ENCODE data around the gene SRR. TPM values are rescaled to one million over a fixed set of nuclear protein-coding genes. Genes with fewer than 3 reads are reported as not detected.

SRR gene
- total RNA-seq, 4 donors from 2014 or later: 2.1 to 27.2 (median 5.5) TPM

DNA sequence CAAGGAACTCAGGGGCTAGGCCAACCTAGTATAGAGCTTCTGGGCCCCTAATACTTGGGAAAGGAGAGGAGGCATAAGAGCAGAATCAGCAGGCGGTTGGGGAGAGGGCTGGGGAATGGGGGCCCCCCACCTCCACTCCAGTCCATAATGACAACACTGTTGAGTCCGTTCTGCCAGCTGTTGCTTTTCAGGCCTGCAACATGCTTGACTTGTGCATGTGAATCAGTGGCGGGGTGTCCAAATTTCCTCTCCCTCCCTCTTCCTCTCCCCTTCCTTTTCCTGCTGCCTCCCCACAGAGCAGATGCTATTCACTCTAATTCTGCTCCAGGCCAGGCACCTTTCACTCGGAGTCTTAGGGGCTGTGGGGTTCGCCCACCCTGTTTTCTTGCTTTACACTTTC is 65.3 kb downstream of the SRR start:
- TF ChIP-seq, protein P1, sequence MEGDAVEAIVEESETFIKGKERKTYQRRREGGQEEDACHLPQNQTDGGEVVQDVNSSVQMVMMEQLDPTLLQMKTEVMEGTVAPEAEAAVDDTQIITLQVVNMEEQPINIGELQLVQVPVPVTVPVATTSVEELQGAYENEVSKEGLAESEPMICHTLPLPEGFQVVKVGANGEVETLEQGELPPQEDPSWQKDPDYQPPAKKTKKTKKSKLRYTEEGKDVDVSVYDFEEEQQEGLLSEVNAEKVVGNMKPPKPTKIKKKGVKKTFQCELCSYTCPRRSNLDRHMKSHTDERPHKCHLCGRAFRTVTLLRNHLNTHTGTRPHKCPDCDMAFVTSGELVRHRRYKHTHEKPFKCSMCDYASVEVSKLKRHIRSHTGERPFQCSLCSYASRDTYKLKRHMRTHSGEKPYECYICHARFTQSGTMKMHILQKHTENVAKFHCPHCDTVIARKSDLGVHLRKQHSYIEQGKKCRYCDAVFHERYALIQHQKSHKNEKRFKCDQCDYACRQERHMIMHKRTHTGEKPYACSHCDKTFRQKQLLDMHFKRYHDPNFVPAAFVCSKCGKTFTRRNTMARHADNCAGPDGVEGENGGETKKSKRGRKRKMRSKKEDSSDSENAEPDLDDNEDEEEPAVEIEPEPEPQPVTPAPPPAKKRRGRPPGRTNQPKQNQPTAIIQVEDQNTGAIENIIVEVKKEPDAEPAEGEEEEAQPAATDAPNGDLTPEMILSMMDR (IDR thresholded peaks at IDR 0.05): no peak
- no peak for TF ChIP-seq POLR2A (IDR thresholded peaks at IDR 0.05)
- H3K36me3 ChIP-seq: peaks cover 0 to 43% (median 0%) of the 10 kb centered on the region in 3 donors

DNA sequence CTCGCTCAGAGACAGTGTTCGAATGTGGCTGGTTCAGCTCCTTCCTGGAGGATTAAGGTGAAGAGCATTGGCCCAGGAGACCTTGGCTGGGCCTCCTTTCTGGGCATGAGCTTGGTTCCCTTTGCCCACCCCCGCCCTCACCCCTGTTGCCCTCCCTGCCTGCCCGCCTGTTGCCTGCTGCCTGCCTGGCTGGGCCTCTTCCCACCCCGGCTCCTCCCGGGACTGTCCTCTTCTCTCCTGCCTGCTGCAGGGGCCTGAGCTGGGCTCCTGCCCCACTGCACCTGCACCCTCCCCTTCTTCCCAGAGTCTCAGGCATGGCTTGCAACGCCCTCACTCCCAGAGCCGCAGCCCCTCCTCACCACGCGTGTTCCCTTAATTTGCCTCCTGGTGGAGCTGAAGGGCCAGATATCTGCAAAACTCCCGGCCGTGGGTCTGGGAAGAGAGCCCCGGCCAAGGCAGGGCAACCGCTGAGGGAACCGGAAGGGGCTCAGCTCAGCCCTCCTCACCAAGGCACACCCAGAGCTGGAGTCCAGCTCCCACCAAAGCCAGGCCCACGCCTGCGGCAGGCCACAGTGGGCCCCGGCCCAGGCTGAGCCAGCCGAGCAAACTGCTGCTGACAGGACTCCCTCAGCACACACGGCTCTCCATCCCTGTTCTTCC is 65.9 kb downstream of the SRR start:
- peaks cover 0 to 41% (median 0%) of the 10 kb centered on the region in 3 donors for H3K36me3 ChIP-seq
- H3K27ac ChIP-seq: no peak overlapping the region

More for the DNA sequence above, 65.3 kb downstream of the SRR start:
- Histone ChIP-seq H3K27me3 (no peaks in the 10 kb centered on the region), H3K4me1 (no peaks in the 10 kb centered on the region), H3K9me3 (no peaks in the 10 kb centered on the region), H3K27ac (no peak overlapping the region), H3K4me3 (no peak overlapping the region)
- no peak for DNase-seq

DNA sequence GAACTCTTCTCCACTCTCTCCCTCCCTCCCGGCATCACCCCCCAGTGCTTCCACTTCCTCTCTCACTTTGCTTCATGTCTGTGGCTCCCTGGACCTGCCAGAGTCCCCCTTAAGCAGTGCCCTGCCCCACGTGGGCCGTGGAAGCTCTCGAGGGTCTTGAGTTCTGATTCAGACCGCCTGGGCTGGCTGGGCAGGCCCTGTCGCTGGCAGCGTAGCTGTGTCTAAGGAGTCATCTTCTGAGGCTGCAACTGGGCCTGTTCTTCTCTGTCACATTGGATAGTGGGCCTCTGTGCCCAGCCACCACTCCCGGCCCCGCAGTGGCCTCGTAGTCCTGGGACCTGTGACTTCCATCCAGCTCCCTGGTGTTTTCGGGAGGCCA is 66.5 kb downstream of the SRR start:
- Histone ChIP-seq H3K4me1 (no peaks in the 10 kb centered on the region), H3K27ac (no peak overlapping the region), H3K36me3 (peaks cover 0 to 43% (median 0%) of the 10 kb centered on the region in 3 donors), H3K27me3 (no peaks in the 10 kb centered on the region), H3K4me3 (no peak overlapping the region), H3K9me3 (no peaks in the 10 kb centered on the region)
- TF ChIP-seq POLR2A (IDR thresholded peaks at IDR 0.05): no peak
- TF ChIP-seq, protein P1 (IDR thresholded peaks at IDR 0.05): no peak
- DNase-seq: no peak

More for the DNA sequence above, 65.9 kb downstream of the SRR start:
- Histone ChIP-seq H3K27me3 (no peaks in the 10 kb centered on the region), H3K4me3 (no peak overlapping the region), H3K9me3 (no peaks in the 10 kb centered on the region), H3K4me1 (no peaks in the 10 kb centered on the region)
- no peak for DNase-seq
- TF ChIP-seq POLR2A (IDR thresholded peaks at IDR 0.05): no peak
- TF ChIP-seq, protein P1 (IDR thresholded peaks at IDR 0.05): no peak

DNA sequence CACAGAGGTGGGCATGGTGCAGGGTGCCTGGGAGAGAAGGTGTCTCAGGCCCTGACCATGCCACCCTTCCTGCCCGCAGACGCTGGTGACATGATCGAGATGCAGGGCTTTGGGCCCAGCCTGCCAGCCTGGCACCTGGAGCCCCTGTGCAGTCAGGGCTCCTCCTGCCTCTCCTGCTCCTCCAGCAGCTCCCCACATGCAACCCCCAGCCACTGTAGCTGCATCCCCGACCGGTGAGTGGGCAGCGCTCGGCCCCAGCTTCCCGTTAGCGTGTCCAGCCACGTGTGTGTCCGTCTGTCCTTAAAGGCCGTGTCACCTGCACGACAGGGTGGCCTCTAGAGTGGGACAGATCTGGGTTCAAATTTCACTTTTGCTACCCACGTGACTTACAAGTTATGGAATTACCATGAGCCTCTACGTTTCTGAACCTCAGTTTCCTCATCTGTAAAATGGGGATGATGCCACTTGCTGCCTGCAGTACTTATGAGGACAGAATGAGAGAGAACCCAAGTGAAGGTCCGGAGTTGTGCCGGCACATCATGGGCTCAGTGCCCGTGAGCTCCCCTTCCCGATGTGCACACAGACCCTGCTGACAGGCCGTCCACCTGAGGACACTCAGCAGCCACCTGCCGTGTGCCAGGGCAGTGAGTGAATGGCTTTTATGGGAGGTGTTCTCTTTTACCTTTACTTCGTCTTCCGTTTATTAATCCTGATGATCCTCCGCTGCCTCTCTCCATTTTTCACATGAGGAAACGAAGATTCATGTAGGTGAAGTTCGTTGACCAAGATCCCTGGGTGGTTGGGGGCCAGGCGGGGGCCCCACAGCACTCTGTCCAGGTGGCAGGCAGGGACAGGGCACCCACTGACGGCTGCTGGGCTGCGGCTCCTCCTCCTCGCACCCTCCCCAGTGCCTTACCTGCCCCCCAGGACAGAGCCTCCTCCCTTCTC is 67.7 kb downstream of the SRR start:
- H3K27ac ChIP-seq: no peak overlapping the region

DNA sequence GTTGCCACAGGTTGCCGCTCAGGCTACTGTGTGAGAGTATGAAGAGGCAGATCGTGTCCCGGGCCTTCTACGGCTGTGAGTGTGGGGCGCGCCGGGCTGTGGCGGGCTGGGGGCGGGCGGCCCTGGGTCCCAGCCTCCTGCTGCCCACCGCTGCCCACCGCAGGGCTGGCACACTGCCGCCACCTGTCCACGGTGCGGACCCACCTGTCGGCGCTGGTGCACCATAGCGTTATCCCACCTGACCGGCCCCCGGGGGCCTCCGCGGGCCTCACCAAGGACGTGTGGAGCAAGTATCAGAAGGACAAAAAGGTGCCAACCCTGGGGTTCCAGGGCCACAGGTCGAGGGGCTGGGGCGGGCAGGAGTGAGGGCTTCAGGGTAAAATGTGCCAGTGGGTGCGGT is 68.4 kb downstream of the SRR start:
- H3K4me3 ChIP-seq: no peak overlapping the region
- no peak for DNase-seq
- peaks cover 0 to 56% (median 0%) of the 10 kb centered on the region in 3 donors for H3K36me3 ChIP-seq

More for the DNA sequence above, 67.7 kb downstream of the SRR start:
- no peak overlapping the region for H3K4me3 ChIP-seq
- no peak for DNase-seq
- no peak for TF ChIP-seq POLR2A (IDR thresholded peaks at IDR 0.05)
- TF ChIP-seq, protein P1 (IDR thresholded peaks at IDR 0.05): no peak
- H3K9me3 ChIP-seq: no peaks in the 10 kb centered on the region
- H3K4me1 ChIP-seq: no peaks in the 10 kb centered on the region
- peaks cover 0 to 49% (median 0%) of the 10 kb centered on the region in 3 donors for H3K36me3 ChIP-seq
- no peaks in the 10 kb centered on the region for H3K27me3 ChIP-seq

More for the DNA sequence above, 68.4 kb downstream of the SRR start:
- Histone ChIP-seq H3K4me1 (no peaks in the 10 kb centered on the region), H3K27ac (no peak overlapping the region), H3K27me3 (no peaks in the 10 kb centered on the region), H3K9me3 (no peaks in the 10 kb centered on the region)
- TF ChIP-seq, protein P1 (IDR thresholded peaks at IDR 0.05): no peak
- no peak for TF ChIP-seq POLR2A (IDR thresholded peaks at IDR 0.05)

Data from Peyer's patch (tissue), 4 donors.